Thyroid gland (tissue), 4 donors: Measurements from ENCODE around the gene COL11A2.

Experiments
- POLR2A ChIP-seq, 2 donors: fragments of 450-650 bp; IDR thresholded peaks; one replicate each; pipeline ENCODE4 v1.6.1; 2017; ENCODE audit warnings: antibody characterized with exemption in 2 of 2, mild to moderate bottlenecking in 2 of 2, moderate library complexity in 1 of 2
- TF ChIP-seq, protein P1 (sequence below), 6 experiments: fragments of 200-600 bp in 3 of 6; fragments of 450-650 bp in 3 of 6; sonication (generic) in 3 of 6; IDR thresholded peaks; one replicate each; pipeline ENCODE4 v1.5.1; 2016 to 2019; ENCODE audit warnings: antibody characterized with exemption in 6 of 6, mild to moderate bottlenecking in 2 of 6, inconsistent platforms in 1 of 6, moderate library complexity in 1 of 6

DNA sequence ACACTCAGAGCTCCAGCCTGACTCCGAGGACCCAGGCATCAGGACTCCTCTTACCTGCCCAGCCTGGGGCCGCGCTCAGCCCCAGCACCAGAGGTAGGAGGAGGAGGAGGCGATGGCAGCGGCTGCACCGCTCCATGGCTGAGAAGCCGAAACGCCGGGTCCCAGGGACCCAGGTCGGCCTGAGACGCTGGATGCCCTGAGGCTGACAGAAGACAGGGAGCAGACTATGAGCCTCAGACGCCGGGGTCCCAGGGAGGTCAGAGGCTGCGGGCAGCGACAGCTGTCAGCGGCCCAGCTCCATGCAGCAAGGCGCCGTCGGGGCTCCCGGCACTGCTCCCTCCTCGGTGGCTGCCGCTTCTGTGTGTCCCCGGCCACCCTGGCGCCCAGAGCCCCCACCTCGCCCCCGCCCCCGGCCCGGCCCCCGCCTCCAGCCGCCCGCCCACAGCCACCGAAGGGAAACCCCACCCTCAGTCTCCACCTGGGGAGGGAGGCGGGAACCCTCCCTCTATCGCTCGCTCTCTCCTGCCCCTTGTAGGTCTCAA is at the start of gene COL11A2:
- no peak for TF ChIP-seq POLR2A (IDR thresholded peaks at IDR 0.05)
- TF ChIP-seq, protein P1, sequence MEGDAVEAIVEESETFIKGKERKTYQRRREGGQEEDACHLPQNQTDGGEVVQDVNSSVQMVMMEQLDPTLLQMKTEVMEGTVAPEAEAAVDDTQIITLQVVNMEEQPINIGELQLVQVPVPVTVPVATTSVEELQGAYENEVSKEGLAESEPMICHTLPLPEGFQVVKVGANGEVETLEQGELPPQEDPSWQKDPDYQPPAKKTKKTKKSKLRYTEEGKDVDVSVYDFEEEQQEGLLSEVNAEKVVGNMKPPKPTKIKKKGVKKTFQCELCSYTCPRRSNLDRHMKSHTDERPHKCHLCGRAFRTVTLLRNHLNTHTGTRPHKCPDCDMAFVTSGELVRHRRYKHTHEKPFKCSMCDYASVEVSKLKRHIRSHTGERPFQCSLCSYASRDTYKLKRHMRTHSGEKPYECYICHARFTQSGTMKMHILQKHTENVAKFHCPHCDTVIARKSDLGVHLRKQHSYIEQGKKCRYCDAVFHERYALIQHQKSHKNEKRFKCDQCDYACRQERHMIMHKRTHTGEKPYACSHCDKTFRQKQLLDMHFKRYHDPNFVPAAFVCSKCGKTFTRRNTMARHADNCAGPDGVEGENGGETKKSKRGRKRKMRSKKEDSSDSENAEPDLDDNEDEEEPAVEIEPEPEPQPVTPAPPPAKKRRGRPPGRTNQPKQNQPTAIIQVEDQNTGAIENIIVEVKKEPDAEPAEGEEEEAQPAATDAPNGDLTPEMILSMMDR (IDR thresholded peaks at IDR 0.05), result no peak
